Liver (tissue), 9 donors: ENCODE data around the gene RELA. TPM values are rescaled to one million over a fixed set of nuclear protein-coding genes. Genes with fewer than 3 reads are reported as not detected.
"Not testable (repeated sequence)": the region's sequence is repeated elsewhere in the genome, so short reads cannot be mapped to it uniquely, and the experiment has no call there.

Source experiments
- DNase-seq: peaks from one replicate; pipeline ENCODE4 v3.0.0-alpha.2; 2017; ENCODE audit warnings: low spot score
- H3K27ac ChIP-seq, 2 donors: one replicate each; pipeline ENCODE4 v1.7.0; 2013; ENCODE audit warnings: inconsistent platforms in 2 of 2, low read length in 2 of 2, control low read depth in 1 of 2, low read depth in 1 of 2, mild to moderate bottlenecking in 1 of 2
- H3K27me3 ChIP-seq, 4 donors: one replicate each; pipeline versions ENCODE4 v1.6.1 to v1.7.0; 2013; ENCODE audit warnings: low read length in 3 of 4, inconsistent platforms in 1 of 4, mild to moderate bottlenecking in 1 of 4, moderate library complexity in 1 of 4; ENCODE audit not compliant: control insufficient read depth in 4 of 4, insufficient read depth in 4 of 4
- H3K36me3 ChIP-seq, 4 donors: one replicate each; pipeline versions ENCODE4 v1.6.1 to v1.7.0; 2013; ENCODE audit warnings: low read length in 3 of 4, mild to moderate bottlenecking in 3 of 4, low read depth in 1 of 4, moderate library complexity in 1 of 4; ENCODE audit not compliant: control insufficient read depth in 4 of 4, insufficient read depth in 3 of 4
- H3K4me1 ChIP-seq, 4 donors: one replicate each; pipeline versions ENCODE4 v1.6.1 to v1.7.0; 2013; ENCODE audit warnings: low read length in 3 of 4, mild to moderate bottlenecking in 3 of 4, moderate library complexity in 1 of 4; ENCODE audit not compliant: control insufficient read depth in 4 of 4, insufficient read depth in 4 of 4
- H3K4me3 ChIP-seq, 3 donors: one replicate each; pipeline versions ENCODE4 v1.6.1 to v1.7.0; 2013; ENCODE audit warnings: low read length in 3 of 3, control low read depth in 1 of 3, low read depth in 1 of 3, mild to moderate bottlenecking in 1 of 3
- H3K9ac ChIP-seq, 2 donors: one replicate each; pipeline ENCODE4 v1.7.0; 2013; ENCODE audit warnings: low read length in 2 of 2, mild to moderate bottlenecking in 2 of 2, moderate library complexity in 2 of 2, control low read depth in 1 of 2, low read depth in 1 of 2
- H3K9me3 ChIP-seq, 4 donors: one replicate each; pipeline versions ENCODE4 v1.6.1 to v1.7.0; 2013; ENCODE audit warnings: low read length in 3 of 4; ENCODE audit not compliant: control insufficient read depth in 4 of 4
- ATF3 ChIP-seq: IDR thresholded peaks from 2 replicates; pipeline ENCODE4 v1.6.1; 2016; ENCODE audit warnings: antibody characterized with exemption
- EGR1 ChIP-seq, 2 donors: IDR thresholded peaks; 2 replicates each; pipeline ENCODE4 v1.6.1; 2016 to 2018; ENCODE audit warnings: antibody characterized with exemption in 2 of 2, low read depth in 2 of 2
- FOXA1 ChIP-seq: IDR thresholded peaks from 2 replicates; pipeline ENCODE4 v1.6.1; 2016; ENCODE audit warnings: antibody characterized with exemption
- FOXA2 ChIP-seq: IDR thresholded peaks from 2 replicates; pipeline ENCODE4 v1.6.1; 2016; ENCODE audit warnings: antibody characterized with exemption
- HNF4A ChIP-seq, 2 donors: conservative IDR thresholded peaks; 2 replicates each; pipeline ENCODE4 v1.6.1; 2016; ENCODE audit warnings: antibody characterized with exemption in 2 of 2, mild to moderate bottlenecking in 2 of 2
- HNF4G ChIP-seq: IDR thresholded peaks from 2 replicates; pipeline ENCODE4 v1.6.1; 2016; ENCODE audit warnings: antibody characterized with exemption
- NR2F2 ChIP-seq: IDR thresholded peaks from 2 replicates; pipeline ENCODE4 v1.6.1; 2016; ENCODE audit warnings: antibody characterized with exemption
- RXRA ChIP-seq, 2 donors: IDR thresholded peaks; 2 replicates each; pipeline ENCODE4 v1.6.1; 2017 to 2018; ENCODE audit warnings: antibody characterized with exemption in 2 of 2, mild to moderate bottlenecking in 1 of 2
- SP1 ChIP-seq: IDR thresholded peaks from 2 replicates; pipeline ENCODE4 v1.6.1; 2018; ENCODE audit warnings: antibody characterized with exemption, mild to moderate bottlenecking
- TAF1 ChIP-seq: conservative IDR thresholded peaks from 2 replicates; pipeline ENCODE4 v1.6.1; 2016; ENCODE audit warnings: antibody characterized with exemption, mild to moderate bottlenecking
- YY1 ChIP-seq: IDR thresholded peaks from 2 replicates; pipeline ENCODE4 v1.6.1; 2016; ENCODE audit warnings: antibody characterized with exemption, mild to moderate bottlenecking
- WGBS: extraction: QIAGEN DNeasy Blood & Tissue Kit; methylation state at CpG from one replicate; pipeline ENCODE4 v1.1.7; 2013; 5-methylcytosine and 5-hydroxymethylcytosine counted together
- polyA plus RNA-seq, 2 donors: library from polyadenylated mRNA; stranded (reverse) in 1 of 2; unstranded in 1 of 2; fragments of 200-250 nt in 1 of 2; fragments of >200 nt in 1 of 2; fragmentation: Nextera tagmentation in 1 of 2; extraction: Ambion mirVana in 1 of 2; gene quantifications; one replicate each; pipeline versions ENCODE4 v1.2.1 to v1.2.3, GENCODE V29; 2013 to 2015
- total RNA-seq, 2 donors: library from RNA; depleted of rRNA; stranded (reverse); fragments of >200 nt; gene quantifications; one replicate each; pipeline ENCODE4 v1.2.3, GENCODE V29; 2014
- TF ChIP-seq, protein P1 (sequence below): IDR thresholded peaks from 2 replicates; pipeline ENCODE4 v1.6.1; 2016; ENCODE audit warnings: antibody characterized with exemption, mild to moderate bottlenecking
- TF ChIP-seq, protein P2 (sequence below): fragments of 150-350 bp; IDR thresholded peaks from 2 replicates; pipeline ENCODE4 v1.5.1; 2017; ENCODE audit warnings: improper control_type of control experiment, low read depth, low read length; ENCODE audit not compliant: missing input control
- TF ChIP-seq, protein P3 (sequence below): IDR thresholded peaks from 2 replicates; pipeline ENCODE4 v1.6.1; 2016; ENCODE audit warnings: antibody characterized with exemption
- donor health status: healthy.
- donor health status: healthy.
- donor health status: healthy.
- donor health status: healthy.
- donor health status: healthy.

Gene RELA
- total and polyA plus RNA-seq, 4 donors = 11.1 to 30.7 (median 22.0) TPM

DNA sequence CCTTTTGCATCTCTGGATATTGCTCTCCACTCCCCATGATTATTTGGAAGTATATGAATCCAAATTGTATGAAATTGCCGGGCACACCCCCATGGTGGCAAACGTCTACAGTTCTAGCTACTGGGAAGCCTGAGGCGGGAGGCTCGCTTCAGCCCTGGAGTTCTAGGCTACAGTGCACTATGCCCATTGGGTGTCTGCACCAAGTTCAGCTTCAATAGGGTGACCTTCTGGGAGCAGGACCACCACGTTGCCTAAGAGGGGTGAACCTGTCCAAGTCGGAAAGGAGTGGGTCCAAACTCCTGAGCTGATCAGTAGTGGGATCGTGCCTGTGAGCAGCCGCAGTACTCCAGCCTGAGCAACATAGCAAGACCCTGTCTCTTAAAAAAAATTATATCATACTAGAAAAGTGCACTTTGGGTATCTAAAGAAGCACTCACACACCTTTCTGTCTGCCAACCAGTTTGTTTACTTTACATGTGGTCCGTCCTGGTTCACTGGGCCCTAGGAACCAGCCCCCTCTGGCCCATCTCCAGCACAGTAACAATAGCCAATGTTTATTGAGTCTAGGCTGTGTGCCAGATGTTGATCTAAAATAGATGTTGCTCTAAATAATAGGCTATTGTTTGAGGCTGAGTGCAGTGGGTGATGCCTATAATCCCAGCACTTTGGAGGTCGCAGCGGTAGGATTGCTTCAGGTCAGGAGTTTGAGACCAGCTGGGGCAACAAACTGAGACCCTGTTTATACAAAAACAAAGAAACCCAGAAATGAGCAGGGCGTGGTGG lies 32.9 kb upstream of the RELA start (continued):
- TF ChIP-seq, protein P1, sequence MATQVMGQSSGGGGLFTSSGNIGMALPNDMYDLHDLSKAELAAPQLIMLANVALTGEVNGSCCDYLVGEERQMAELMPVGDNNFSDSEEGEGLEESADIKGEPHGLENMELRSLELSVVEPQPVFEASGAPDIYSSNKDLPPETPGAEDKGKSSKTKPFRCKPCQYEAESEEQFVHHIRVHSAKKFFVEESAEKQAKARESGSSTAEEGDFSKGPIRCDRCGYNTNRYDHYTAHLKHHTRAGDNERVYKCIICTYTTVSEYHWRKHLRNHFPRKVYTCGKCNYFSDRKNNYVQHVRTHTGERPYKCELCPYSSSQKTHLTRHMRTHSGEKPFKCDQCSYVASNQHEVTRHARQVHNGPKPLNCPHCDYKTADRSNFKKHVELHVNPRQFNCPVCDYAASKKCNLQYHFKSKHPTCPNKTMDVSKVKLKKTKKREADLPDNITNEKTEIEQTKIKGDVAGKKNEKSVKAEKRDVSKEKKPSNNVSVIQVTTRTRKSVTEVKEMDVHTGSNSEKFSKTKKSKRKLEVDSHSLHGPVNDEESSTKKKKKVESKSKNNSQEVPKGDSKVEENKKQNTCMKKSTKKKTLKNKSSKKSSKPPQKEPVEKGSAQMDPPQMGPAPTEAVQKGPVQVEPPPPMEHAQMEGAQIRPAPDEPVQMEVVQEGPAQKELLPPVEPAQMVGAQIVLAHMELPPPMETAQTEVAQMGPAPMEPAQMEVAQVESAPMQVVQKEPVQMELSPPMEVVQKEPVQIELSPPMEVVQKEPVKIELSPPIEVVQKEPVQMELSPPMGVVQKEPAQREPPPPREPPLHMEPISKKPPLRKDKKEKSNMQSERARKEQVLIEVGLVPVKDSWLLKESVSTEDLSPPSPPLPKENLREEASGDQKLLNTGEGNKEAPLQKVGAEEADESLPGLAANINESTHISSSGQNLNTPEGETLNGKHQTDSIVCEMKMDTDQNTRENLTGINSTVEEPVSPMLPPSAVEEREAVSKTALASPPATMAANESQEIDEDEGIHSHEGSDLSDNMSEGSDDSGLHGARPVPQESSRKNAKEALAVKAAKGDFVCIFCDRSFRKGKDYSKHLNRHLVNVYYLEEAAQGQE = no peak
- TF ChIP-seq FOXA1 (no peak), TAF1 (no peak), FOXA2 (no peak), NR2F2 (no peak)
- TF ChIP-seq, protein P2, sequence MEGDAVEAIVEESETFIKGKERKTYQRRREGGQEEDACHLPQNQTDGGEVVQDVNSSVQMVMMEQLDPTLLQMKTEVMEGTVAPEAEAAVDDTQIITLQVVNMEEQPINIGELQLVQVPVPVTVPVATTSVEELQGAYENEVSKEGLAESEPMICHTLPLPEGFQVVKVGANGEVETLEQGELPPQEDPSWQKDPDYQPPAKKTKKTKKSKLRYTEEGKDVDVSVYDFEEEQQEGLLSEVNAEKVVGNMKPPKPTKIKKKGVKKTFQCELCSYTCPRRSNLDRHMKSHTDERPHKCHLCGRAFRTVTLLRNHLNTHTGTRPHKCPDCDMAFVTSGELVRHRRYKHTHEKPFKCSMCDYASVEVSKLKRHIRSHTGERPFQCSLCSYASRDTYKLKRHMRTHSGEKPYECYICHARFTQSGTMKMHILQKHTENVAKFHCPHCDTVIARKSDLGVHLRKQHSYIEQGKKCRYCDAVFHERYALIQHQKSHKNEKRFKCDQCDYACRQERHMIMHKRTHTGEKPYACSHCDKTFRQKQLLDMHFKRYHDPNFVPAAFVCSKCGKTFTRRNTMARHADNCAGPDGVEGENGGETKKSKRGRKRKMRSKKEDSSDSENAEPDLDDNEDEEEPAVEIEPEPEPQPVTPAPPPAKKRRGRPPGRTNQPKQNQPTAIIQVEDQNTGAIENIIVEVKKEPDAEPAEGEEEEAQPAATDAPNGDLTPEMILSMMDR = no peak

DNA sequence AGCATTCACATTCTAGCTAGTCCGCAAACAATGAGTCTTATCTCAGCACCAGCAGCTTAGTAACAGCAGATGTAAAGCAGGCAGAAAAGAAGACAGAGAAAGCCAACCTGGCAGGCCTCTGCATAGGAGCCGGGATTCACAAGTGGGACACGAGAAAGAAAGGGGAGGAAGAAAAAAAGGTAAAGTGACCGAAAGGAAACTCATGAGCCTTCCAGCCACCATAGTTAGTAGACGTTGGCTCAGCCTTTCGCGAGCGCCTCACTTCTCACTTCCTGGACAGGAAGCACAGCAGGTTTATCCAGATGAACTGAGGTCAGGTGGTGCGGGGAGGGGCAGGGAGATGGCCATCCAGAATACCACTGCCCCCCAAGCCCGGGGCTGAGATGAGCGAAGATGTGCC lies 29.7 kb upstream of the RELA start:
- H3K9ac ChIP-seq = no peak overlapping the region
- no peaks in the 10 kb centered on the region for H3K9me3 ChIP-seq
- H3K4me1 ChIP-seq = peaks cover 0 to 6% (median 2%) of the 10 kb centered on the region in 4 donors
- TF ChIP-seq, protein P3, sequence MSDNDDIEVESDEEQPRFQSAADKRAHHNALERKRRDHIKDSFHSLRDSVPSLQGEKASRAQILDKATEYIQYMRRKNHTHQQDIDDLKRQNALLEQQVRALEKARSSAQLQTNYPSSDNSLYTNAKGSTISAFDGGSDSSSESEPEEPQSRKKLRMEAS = no peak
- TF ChIP-seq HNF4A (conservative IDR thresholded peaks at IDR 0.05) (no peak), ATF3 (no peak), YY1 (no peak), SP1 (no peak), RXRA (IDR thresholded peaks at IDR 0.05) (no peak), FOXA2 (no peak), TAF1 (no peak), HNF4G (no peak), FOXA1 (no peak), EGR1 (IDR thresholded peaks at IDR 0.05; ENCODE audit: low read depth in 2 of 2) (no peak)
- TF ChIP-seq, protein P1 = no peak
- TF ChIP-seq, protein P2 = no peak
- no peak overlapping the region for H3K27ac ChIP-seq
- WGBS = 74% methylated on average over 11 of the region's 11 CpGs
- H3K4me3 ChIP-seq = no peak overlapping the region
- H3K27me3 ChIP-seq = no peaks in the 10 kb centered on the region
- no peaks in the 10 kb centered on the region for H3K36me3 ChIP-seq
- no peak for DNase-seq

DNA sequence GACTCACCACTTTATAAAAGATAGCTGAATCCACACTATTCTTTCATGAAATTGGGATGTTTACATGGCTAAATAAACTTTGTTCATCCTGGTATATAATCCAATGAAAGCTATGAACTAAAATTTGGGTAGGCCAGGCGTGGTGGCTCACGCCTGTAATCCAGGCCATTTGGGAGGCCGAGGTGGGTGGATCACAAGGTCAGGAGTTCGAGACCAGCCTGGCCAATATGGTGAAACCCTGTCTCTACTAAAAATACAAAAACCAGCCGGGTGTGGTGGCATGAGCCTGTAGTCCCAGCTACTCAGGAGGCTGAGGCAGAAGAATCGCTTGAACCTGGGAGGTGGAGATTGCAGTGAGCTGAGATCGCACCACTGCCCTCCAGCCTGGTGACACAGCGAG lies 29.1 kb upstream of the RELA start:
- WGBS = 94% methylated on average over 8 of the region's 8 CpGs
- not testable (repeated sequence) for H3K36me3 ChIP-seq, H3K27ac ChIP-seq, H3K4me1 ChIP-seq, H3K4me3 ChIP-seq, H3K9me3 ChIP-seq, DNase-seq, H3K9ac ChIP-seq, H3K27me3 ChIP-seq
